Measurements from ENCODE around the gene ISCA2.

Gene ISCA2

GRCh38 chr14:74541225-74541624 is 47.7 kb downstream of the ISCA2 start:
- no peak for DNase-seq (ENCODE audit: low read depth, low spot score)
- Histone ChIP-seq H3K4me1 (ENCODE audit: control insufficient read depth, insufficient read depth, low read length) (no peaks in the 10 kb centered on the region), H3K36me3 (ENCODE audit: control insufficient read depth, insufficient read depth, low read length) (no peaks in the 10 kb centered on the region), H3K4me3 (ENCODE audit: low read length) (no peak overlapping the region), H3K27ac (ENCODE audit: low read length) (no peak overlapping the region), H3K27me3 (ENCODE audit: control insufficient read depth, insufficient read depth, low read length) (no peaks in the 10 kb centered on the region), H3K9me3 (ENCODE audit: control insufficient read depth, insufficient read depth, low read length) (no peaks in the 10 kb centered on the region)
- WGBS (ENCODE audit: insufficient coverage, insufficient read length), result no CpG with 5 or more reads among the region's 3 CpGs

DNA sequence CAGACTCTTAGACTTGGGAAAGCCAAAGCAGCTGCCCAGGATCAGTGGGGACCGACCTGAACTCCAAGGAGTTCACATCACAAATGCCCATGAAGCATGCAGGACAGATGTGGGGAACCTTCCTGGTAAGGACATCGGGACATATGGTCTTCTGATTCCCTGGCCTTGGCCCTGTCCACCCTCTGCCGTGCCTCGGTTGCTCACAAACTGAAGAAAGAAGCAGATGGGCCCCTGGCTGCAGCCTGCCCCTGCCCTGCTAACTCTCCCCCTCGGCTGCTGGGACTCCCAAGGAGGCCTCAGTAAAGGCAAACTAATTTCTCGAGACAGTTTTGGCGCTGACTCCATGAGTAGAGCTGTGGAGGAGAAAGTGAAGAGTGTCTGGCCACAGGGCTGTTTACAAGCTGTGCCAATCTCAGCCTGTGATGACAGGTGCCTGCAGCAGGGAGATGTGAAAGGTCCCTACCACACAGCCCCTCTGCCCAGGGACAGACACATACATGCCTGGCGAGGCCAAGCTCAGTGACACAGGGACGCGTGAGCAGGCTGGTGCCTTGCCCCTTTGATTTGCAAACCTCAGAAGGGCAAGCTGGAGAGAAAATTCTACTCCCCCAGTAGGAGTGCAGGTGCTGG is 48.6 kb downstream of the ISCA2 start:
- H3K27me3 ChIP-seq (ENCODE audit: control insufficient read depth, insufficient read depth, low read length), result no peaks in the 10 kb centered on the region
- DNase-seq (ENCODE audit: low read depth, low spot score), result no peak
- H3K27ac ChIP-seq (ENCODE audit: low read length), result no peak overlapping the region
- no peaks in the 10 kb centered on the region for H3K9me3 ChIP-seq (ENCODE audit: control insufficient read depth, insufficient read depth, low read length)
- H3K4me1 ChIP-seq (ENCODE audit: control insufficient read depth, insufficient read depth, low read length), result no peaks in the 10 kb centered on the region
- no peaks in the 10 kb centered on the region for H3K36me3 ChIP-seq (ENCODE audit: control insufficient read depth, insufficient read depth, low read length)
- no peak overlapping the region for H3K4me3 ChIP-seq (ENCODE audit: low read length)
- no CpG with 5 or more reads among the region's 10 CpGs for WGBS (ENCODE audit: insufficient coverage, insufficient read length)

GRCh38 chr14:74543771-74544438 is 50.3 kb downstream of the ISCA2 start:
- no CpG with 5 or more reads among the region's 5 CpGs for WGBS (ENCODE audit: insufficient coverage, insufficient read length)
- no peak overlapping the region for H3K27ac ChIP-seq (ENCODE audit: low read length)
- H3K4me1 ChIP-seq (ENCODE audit: control insufficient read depth, insufficient read depth, low read length), result no peaks in the 10 kb centered on the region
- H3K9me3 ChIP-seq (ENCODE audit: control insufficient read depth, insufficient read depth, low read length), result no peaks in the 10 kb centered on the region
- no peaks in the 10 kb centered on the region for H3K36me3 ChIP-seq (ENCODE audit: control insufficient read depth, insufficient read depth, low read length)
- no peaks in the 10 kb centered on the region for H3K27me3 ChIP-seq (ENCODE audit: control insufficient read depth, insufficient read depth, low read length)
- DNase-seq (ENCODE audit: low read depth, low spot score), result no peak
- H3K4me3 ChIP-seq (ENCODE audit: low read length), result no peak overlapping the region

DNA sequence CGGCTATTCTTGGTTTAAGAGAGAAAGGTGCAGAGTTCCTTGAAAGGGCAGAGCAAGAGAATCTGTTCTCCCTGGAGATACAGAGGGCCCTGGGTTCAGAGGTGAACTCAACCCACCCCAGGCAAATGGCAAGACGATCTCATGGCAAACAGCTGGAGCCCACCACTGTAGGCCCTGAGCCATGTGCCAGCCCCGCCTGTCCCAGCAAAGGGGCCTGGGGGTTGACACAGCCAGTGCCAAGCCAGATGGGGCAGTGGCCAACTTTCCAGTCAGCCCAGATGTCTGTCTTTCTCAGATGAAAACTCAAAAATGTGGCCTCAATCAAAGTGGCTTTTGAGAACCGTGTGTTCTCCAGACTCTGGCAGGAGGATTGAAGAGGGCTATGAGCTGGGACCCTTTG is 51.8 kb downstream of the ISCA2 start:
- no peak overlapping the region for H3K4me3 ChIP-seq (ENCODE audit: low read length)
- WGBS (ENCODE audit: insufficient coverage, insufficient read length), result no CpG with 5 or more reads among the region's 4 CpGs
- no peaks in the 10 kb centered on the region for H3K27me3 ChIP-seq (ENCODE audit: control insufficient read depth, insufficient read depth, low read length)

GRCh38 chr14:74546416-74546815 is 52.9 kb downstream of the ISCA2 start:
- Histone ChIP-seq H3K27me3 (ENCODE audit: control insufficient read depth, insufficient read depth, low read length) (no peaks in the 10 kb centered on the region), H3K4me1 (ENCODE audit: control insufficient read depth, insufficient read depth, low read length) (0 out of 2 replicates have a peak, but pooled peaks cover 5% of the 10 kb centered on the region), H3K4me3 (ENCODE audit: low read length) (no peak overlapping the region), H3K27ac (ENCODE audit: low read length) (no peak overlapping the region), H3K36me3 (ENCODE audit: control insufficient read depth, insufficient read depth, low read length) (no peaks in the 10 kb centered on the region), H3K9me3 (ENCODE audit: control insufficient read depth, insufficient read depth, low read length) (no peaks in the 10 kb centered on the region)
- no CpG with 5 or more reads among the region's 11 CpGs for WGBS (ENCODE audit: insufficient coverage, insufficient read length)
- no peak for DNase-seq (ENCODE audit: low read depth, low spot score)

More for the DNA sequence above, 51.8 kb downstream of the ISCA2 start:
- no peak overlapping the region for H3K27ac ChIP-seq (ENCODE audit: low read length)
- no peaks in the 10 kb centered on the region for H3K36me3 ChIP-seq (ENCODE audit: control insufficient read depth, insufficient read depth, low read length)
- H3K9me3 ChIP-seq (ENCODE audit: control insufficient read depth, insufficient read depth, low read length), result no peaks in the 10 kb centered on the region
- no peak for DNase-seq (ENCODE audit: low read depth, low spot score)
- H3K4me1 ChIP-seq (ENCODE audit: control insufficient read depth, insufficient read depth, low read length), result no peaks in the 10 kb centered on the region
